Left hindlimb (tissue), 1 donor: Measurements from ENCODE around the gene ADGRV1.
"Not testable (repeated sequence)": the region's sequence is repeated elsewhere in the genome, so short reads cannot be mapped to it uniquely, and the experiment has no call there.

Experiments used
- DNase-seq: peaks from one replicate; pipeline ENCODE4 v3.0.0-alpha.2; 2018

Gene ADGRV1

DNA sequence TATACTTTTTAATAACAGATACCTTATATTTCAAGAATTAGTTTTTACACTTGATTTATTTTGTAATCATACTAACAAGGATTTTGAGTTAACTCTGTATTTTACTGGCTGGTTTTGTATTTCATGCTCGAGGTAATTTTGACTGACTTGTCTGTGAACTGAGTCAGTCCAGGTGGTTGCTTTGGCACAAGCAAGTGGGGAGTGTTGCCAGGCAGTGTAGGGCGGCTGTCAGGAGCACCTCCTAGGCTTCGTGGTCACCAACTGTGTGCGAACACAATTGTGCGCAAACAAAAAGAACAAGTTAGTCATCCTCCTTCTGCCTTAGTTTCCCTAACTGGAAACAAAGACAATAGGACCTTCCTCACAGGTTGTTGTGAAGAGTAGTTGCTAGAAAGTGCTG is 286.3 kb downstream of the ADGRV1 start:
- DNase-seq = no peak

GRCh38 chr5:90845723-90846554 is 287.3 kb downstream of the ADGRV1 start:
- DNase-seq = no peak

GRCh38 chr5:90847606-90848005 is 289.0 kb downstream of the ADGRV1 start:
- DNase-seq = not testable (repeated sequence)

- DNase-seq = no peak
Observed at GRCh38 chr5:90849939-90850338, 291.3 kb downstream of the ADGRV1 start.

DNA sequence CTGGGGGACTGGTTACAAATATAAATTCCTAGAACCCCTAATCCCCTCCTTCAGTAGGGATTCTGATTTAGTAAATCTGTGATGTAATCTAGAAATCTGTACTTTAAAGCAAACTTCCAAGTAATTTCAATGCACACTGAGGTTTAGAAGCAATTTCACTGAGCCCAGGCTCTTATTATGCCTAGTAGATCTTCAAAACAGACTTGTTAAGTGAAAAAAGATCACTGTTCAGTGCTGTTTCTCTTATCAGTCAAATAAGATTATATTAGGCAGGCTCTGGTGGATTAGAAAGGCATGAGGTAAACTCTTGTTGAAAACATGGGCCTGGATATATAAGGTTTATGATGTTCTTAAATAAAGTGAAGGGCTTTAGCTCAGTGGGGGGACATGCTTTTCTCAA is 293.9 kb downstream of the ADGRV1 start:
- DNase-seq = no peak

- DNase-seq = no peak
Observed at GRCh38 chr5:90853750-90854149, 295.2 kb downstream of the ADGRV1 start.

DNA sequence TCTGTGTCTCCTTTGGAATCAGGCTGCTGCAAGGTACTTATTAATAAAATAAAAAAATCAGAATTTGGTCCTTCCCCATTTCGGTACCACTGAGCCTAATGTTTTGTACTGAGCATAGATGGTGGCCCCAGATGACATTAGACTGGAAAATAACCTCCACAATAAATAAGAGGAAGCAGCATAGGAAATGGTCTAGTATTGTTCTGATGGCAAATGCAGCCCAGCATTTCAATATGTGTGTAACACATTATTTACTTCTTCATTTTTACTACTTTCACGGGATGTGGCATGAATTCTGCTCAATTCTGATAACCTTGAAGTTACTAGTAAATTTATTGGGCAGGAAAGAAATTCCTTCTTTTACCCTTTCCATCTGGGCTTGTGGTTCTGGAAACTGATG is 295.6 kb downstream of the ADGRV1 start:
- no peak for DNase-seq

DNA sequence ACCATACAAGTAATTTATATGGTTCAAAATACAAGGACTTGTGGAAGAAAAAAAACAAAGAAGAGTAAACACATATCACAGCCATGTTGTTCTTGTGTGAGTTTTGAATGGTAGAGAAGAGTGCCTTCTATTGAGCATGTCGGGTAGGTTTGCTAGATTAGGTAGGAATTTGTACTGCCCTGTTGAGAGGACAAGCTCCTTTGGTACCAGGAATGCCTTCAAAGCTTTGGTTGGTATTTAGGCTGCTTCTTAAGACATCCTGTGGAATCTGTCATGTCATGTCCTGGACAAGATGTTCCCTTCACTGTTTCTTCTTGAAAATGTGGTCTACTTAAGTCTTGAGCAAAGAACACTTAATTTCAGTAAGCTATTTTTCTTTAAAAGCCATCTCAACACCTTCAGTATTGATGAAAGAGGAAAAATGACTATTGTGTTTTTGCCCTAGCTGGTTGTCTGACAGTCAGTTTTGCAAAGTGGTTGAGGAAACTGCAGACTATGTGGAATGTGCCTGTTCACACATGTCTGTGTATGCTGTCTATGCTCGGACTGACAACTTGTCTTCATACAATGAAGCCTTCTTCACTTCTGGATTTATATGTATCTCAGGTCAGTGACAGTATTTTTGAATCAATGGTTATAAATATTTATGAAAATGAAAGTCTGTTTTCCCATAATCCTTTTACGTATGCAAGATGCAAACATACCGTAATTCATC is 296.9 kb downstream of the ADGRV1 start:
- no peak for DNase-seq

DNA sequence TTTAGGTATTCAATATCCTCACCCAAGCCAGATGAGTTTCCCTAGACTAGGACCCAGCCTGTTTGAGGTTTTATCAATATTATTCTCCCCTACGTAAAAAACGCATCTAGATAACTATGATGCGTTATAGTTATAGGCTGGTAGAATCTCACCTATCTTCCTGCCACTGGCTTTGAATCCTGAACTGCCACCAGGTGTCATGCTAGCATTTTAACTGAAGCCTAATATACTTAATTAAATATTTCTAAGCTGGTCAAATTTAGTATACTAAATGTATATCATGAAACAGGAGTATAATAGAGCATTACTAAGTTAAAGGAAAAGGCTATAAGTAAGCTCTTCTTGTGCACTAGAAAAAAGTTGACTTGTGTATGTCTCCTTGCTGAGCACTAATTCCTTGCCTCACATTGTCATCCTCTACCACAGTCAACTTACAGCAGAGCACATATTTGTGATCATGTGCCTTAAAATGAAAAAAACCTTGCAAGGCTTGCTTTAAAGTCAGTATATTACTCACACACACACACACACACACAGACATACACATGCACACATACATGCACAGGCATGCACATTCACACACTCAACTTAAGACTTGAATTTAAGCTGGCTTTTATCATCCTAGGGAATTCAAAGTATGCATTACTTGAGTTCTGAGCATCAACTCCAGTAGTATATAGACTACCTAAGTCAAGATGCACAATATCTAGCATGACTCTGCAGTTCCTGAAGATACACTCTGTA is 303.4 kb downstream of the ADGRV1 start:
- DNase-seq = no peak

GRCh38 chr5:90865180-90865579 is 306.6 kb downstream of the ADGRV1 start:
- no peak for DNase-seq

DNA sequence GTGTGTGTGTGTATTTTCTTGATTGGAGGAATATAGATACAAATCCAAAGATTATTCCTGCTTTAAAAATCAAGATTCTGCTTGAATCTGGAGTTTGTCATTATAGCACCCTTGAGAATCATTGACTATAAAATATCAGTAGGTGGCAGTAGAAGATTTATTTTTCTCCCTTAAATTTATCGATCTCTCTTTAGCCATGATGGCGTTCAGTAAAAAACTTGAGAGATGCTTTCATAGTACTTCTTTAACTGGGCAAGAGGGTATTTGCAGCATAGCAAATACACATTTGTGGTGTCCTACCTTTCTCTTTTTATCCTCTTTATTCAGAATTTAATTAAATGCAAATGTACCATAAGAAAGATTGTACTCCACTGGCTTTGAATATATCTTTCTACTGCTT is 307.7 kb downstream of the ADGRV1 start:
- no peak for DNase-seq

DNA sequence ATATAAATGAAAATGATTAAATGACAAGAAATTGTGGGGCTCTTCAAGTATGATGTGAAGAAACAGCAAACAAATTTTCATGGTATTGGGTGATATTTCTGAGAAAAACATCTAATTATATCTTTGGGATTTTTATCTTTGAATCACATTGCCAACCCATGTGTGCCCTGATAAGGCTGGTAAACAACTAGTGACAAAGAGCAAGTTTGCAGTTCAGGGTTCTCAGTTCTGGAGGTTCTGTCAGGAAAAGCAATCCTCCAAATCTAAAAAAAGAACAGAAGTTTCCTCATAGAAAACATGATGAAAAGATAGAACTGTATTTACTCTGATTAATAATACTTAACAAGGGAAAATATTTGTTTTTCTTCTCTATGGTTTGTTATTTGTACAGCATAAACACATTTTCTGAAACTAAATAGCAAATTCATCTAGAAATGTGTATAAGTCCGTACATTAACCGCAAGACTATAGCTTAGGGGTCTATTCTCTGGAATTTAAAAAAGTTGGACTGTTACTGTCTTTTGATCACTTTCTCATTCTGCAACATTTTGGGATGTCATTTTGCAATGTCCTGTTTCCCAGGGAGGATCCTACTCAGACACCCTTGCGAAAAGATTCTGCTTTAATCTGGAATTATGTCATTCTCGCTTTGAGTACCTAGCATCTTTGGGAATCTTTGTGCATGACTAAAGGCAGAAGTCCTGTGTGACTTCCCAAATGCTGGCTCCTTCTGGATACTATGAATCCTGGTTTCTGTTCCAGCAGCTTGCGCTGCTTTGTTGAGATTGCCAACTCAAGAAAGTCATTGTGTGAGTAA is 308.5 kb downstream of the ADGRV1 start:
- no peak for DNase-seq

DNA sequence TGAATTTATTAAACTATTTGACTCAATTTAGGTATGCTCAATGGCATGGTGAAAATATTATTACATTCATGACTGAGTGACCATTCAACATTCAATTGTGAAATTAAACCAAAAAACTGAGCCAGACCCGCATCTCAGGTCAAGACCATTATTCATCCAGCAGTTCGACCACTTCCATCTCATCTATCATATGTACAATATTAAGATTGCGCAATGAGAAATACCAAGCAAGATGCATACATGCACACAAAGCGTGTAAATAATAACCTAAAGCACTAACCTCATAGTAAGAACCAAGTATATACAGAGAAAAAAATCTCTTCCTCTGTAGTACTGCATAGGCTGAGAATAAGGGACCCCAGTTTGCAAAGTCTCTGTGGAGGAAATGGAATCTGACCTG is 310.2 kb downstream of the ADGRV1 start:
- DNase-seq = no peak

- DNase-seq = no peak
Observed at GRCh38 chr5:90871391-90871991, 312.9 kb downstream of the ADGRV1 start.

DNA sequence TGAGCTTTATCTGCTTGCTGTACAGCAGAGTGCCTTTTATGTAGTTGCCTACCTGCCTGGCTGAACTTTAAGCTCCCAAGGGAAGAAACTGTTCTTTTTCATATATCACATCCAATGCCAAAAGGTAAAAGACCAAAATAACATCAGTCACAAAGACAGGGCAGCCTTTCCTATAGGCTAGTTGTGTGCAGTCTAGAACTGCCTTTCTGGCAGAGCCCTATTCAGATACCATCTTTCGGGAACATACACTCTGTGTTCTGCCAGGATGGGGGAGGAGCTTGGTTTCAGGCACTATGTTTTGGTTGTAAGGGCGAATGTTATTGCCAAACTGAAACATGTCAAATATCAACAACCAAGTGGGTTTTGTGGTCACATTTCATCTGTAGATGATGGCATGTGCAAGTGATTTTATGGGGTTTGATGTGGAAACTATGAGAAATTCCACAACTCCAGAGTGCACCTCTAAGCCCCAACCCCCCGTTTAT is 314.5 kb downstream of the ADGRV1 start:
- DNase-seq = no peak

DNA sequence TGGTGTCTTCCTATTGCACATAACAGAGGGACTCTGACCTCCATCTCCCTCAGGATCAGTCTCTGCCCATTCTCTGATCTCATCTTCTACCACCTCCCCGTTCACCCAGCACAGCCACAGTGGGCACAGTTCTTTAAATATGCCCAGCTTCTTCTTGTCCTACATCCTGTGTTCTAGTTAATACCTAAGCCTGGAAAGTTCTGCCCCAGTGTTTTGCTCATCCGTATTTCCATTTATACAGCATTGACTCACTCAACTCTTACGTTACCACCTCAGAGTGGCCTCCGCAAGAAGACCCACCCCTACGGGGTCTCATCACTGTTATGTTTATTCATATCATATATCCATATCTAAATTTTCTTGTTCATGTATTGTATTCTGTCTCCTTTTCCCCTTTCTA is 315.5 kb downstream of the ADGRV1 start:
- DNase-seq = no peak

- DNase-seq = no peak
Observed at GRCh38 chr5:90875456-90875855, 316.9 kb downstream of the ADGRV1 start.

DNA sequence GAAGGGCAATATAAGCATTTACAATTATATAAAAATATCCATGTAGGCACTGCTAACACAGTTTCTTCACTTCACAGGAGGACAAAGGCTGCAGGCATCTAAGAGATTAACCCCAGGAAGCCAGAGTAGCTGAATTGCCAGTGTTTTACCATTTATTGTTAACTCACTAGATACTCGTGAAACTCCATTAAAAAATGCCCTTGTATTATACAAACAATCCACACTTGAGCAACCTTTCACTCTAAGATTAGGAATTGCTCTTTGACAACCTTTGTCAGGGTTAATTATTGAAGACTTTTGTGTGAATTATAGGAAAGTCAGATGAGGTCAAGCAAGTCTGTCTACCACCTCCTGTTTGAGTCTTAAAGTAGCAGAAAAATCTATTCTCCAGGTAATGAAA is 317.8 kb downstream of the ADGRV1 start:
- DNase-seq = no peak

GRCh38 chr5:90877049-90877448 is 318.5 kb downstream of the ADGRV1 start:
- DNase-seq = no peak

GRCh38 chr5:90878081-90878480 is 319.5 kb downstream of the ADGRV1 start:
- no peak for DNase-seq

- no peak for DNase-seq
Observed at GRCh38 chr5:90878549-90879196, 320.1 kb downstream of the ADGRV1 start.
